Right lobe of liver (tissue), 6 donors: Measurements from ENCODE around the gene TSPAN4. TPM values are rescaled to one million over a fixed set of nuclear protein-coding genes. Genes with fewer than 3 reads are reported as not detected.
A peak's percentile ranks its signal among the peaks of the same experiment; 100 is the strongest.

Source experiments
- ATAC-seq, 4 donors: fragments of 200-7000 bp; cut with Tn5 transposase; one replicate each; pipeline ENCODE4 v1.9.1; 2020; ENCODE audit warnings: mild to moderate bottlenecking in 4 of 4, moderate library complexity in 4 of 4
- DNase-seq, 3 donors: peaks; one replicate each; pipeline ENCODE4 v3.0.0-alpha.2; 2020
- H3K27ac ChIP-seq, 3 donors: fragments of 200-600 bp; one replicate each; pipeline ENCODE4 v1.8.0; 2022
- H3K27me3 ChIP-seq, 2 donors: fragments of 200-600 bp; one replicate each; pipeline ENCODE4 v1.8.0; 2022
- H3K36me3 ChIP-seq, 4 donors: fragments of 200-600 bp; sonication (generic) in 1 of 4; one replicate each; pipeline versions ENCODE4 v1.5.1 to v1.8.0; 2017 to 2022; ENCODE audit warnings: control low read depth in 1 of 4
- H3K4me1 ChIP-seq, 4 donors: fragments of 200-600 bp; sonication (generic) in 1 of 4; one replicate each; pipeline versions ENCODE4 v1.5.1 to v1.8.0; 2017 to 2022; ENCODE audit warnings: control low read depth in 1 of 4
- H3K4me3 ChIP-seq, 3 donors: fragments of 200-600 bp; one replicate each; pipeline ENCODE4 v1.8.0; 2022
- H3K9me3 ChIP-seq, 4 donors: fragments of 200-600 bp; sonication (generic) in 1 of 4; one replicate each; pipeline versions ENCODE4 v1.5.1 to v1.8.0; 2017 to 2022; ENCODE audit warnings: control low read depth in 1 of 4
- CTCF ChIP-seq, 4 donors: fragments of 200-600 bp in 3 of 4; fragments of 450-650 bp in 1 of 4; IDR thresholded peaks; one replicate each; pipeline versions ENCODE4 v1.5.1 to v1.8.0; 2016 to 2022; ENCODE audit warnings: antibody characterized with exemption in 4 of 4, mild to moderate bottlenecking in 2 of 4
- POLR2A ChIP-seq: fragments of 450-650 bp; IDR thresholded peaks from one replicate; pipeline ENCODE4 v1.6.1; 2017; ENCODE audit warnings: antibody characterized with exemption, mild to moderate bottlenecking
- WGBS: methylation state at CpG from one replicate; pipeline ENCODE4 v1.1.6; 2018; ENCODE audit warnings: low coverage, low lambda C conversion rate; ENCODE audit not compliant: insufficient coverage; ENCODE audit errors: missing lambda C conversion rate; 5-methylcytosine and 5-hydroxymethylcytosine counted together
- intact Hi-C, 2 donors: fragments of 100-400 bp; cut with DNase I; formaldehyde crosslinking; loops; one replicate each; pipeline versions ENCODE4 v1.11.2 to v1.14.1; 2022
- total RNA-seq, 6 experiments: library from RNA; depleted of rRNA in 2 of 6; stranded (reverse); fragments of >200 nt in 2 of 6; fragmentation: NEBNext Ultra II Directional in 3 of 6; extraction: Animal tissue kit (Norgen Biotek cat#: 25700) in 3 of 6; gene quantifications; one replicate each; pipeline versions ENCODE4 v1.1.0 to v1.2.4, GENCODE V29; 2016 to 2023
- donor health status: DM: no; HTN: yes; CAD: no.
- donor health status: DM: no; HTN: no; CAD: no.
- donor health status: DM: no; HTN: no; CAD: no.
- donor health status: DM: no; HTN: yes; CAD: no.
- donor health status: DM: no; HTN: yes; CAD: no.

TSPAN4 gene
- total RNA-seq, 6 experiments from 2014 or later: 14.9 to 80.6 (median 30.5) TPM

GRCh38 chr11:897253-898142, 54.8 kb downstream of the TSPAN4 start:
- intact Hi-C loops: loop anchor here in 1 of 2 donors (10.0 kb wide), 1 partner anchor 157 kb away; no protein-coding TSS in a partner anchor

GRCh38 chr11:898143-898511, 55.5 kb downstream of the TSPAN4 start:
- Histone ChIP-seq H3K4me3 (no peak overlapping the region), H3K27ac (no peak overlapping the region), H3K9me3 (no peaks in the 10 kb centered on the region), H3K27me3 (no peaks in the 10 kb centered on the region), H3K36me3 (peaks cover 8 to 48% (median 23%) of the 10 kb centered on the region in 4 donors), H3K4me1 (no peaks in the 10 kb centered on the region)
- no peak for DNase-seq
- WGBS: no CpG with 5 or more reads among the region's 10 CpGs
- TF ChIP-seq CTCF (IDR thresholded peaks at IDR 0.05): no peak
- TF ChIP-seq POLR2A: no peak
- ATAC-seq: peak in 2 of 4 donors; percentile 11 to 14
- intact Hi-C loops: loop anchor here in 1 of 2 donors (10.0 kb wide), 1 partner anchor 157 kb away; no protein-coding TSS in a partner anchor

More at GRCh38 chr11:897253-898142, 54.8 kb downstream of the TSPAN4 start:
- Histone ChIP-seq H3K27ac (no peak overlapping the region), H3K36me3 (peaks cover 5 to 42% (median 18%) of the 10 kb centered on the region in 4 donors), H3K4me3 (no peak overlapping the region), H3K4me1 (no peaks in the 10 kb centered on the region), H3K27me3 (no peaks in the 10 kb centered on the region), H3K9me3 (no peaks in the 10 kb centered on the region)
- no peak for ATAC-seq
- no peak for TF ChIP-seq POLR2A
- TF ChIP-seq CTCF (IDR thresholded peaks at IDR 0.05): no peak
- 93% methylated on average over 2 of the region's 17 CpGs for WGBS
- DNase-seq: no peak

GRCh38 chr11:898540-899190, 56.0 kb downstream of the TSPAN4 start:
- no peak overlapping the region for H3K4me3 ChIP-seq
- H3K27ac ChIP-seq: no peak overlapping the region
- WGBS: no CpG with 5 or more reads among the region's 22 CpGs
- H3K36me3 ChIP-seq: peaks cover 8 to 53% (median 25%) of the 10 kb centered on the region in 4 donors
- DNase-seq (no peak), ATAC-seq (peak; percentile 55 to 71 (median 64))
- no peaks in the 10 kb centered on the region for H3K9me3 ChIP-seq
- intact Hi-C loops: loop anchor here in 1 of 2 donors (10.0 kb wide), 1 partner anchor 156 kb away; no protein-coding TSS in a partner anchor
- TF ChIP-seq POLR2A: no peak
- peak; percentile 14 to 34 (median 26) for TF ChIP-seq CTCF (IDR thresholded peaks at IDR 0.05)
- H3K4me1 ChIP-seq: no peaks in the 10 kb centered on the region
- H3K27me3 ChIP-seq: no peaks in the 10 kb centered on the region

GRCh38 chr11:899724-900123, 57.1 kb downstream of the TSPAN4 start:
- DNase-seq (no peak), ATAC-seq (no peak)
- H3K36me3 ChIP-seq: peaks cover 8 to 62% (median 25%) of the 10 kb centered on the region in 4 donors

More at GRCh38 chr11:899724-900123, 57.1 kb downstream of the TSPAN4 start:
- Histone ChIP-seq H3K4me3 (no peak overlapping the region), H3K27ac (no peak overlapping the region), H3K9me3 (no peaks in the 10 kb centered on the region), H3K4me1 (no peaks in the 10 kb centered on the region), H3K27me3 (no peaks in the 10 kb centered on the region)
- TF ChIP-seq POLR2A: no peak
- no peak for TF ChIP-seq CTCF (IDR thresholded peaks at IDR 0.05)
- intact Hi-C loops: loop anchor here in 1 of 2 donors (10.0 kb wide), 1 partner anchor 155 kb away; no protein-coding TSS in a partner anchor
- WGBS: 80% methylated on average over 1 of the region's 11 CpGs
